ENCODE data around the gene AMOT. TPM values are rescaled to one million over a fixed set of nuclear protein-coding genes. Genes with fewer than 3 reads are reported as not detected.
A peak's percentile ranks its signal among the peaks of the same experiment; 100 is the strongest.

Gene AMOT
- polyA plus RNA-seq, 12 donors: 15.4 to 49.5 (median 32.7) TPM; not detected in 1

DNA sequence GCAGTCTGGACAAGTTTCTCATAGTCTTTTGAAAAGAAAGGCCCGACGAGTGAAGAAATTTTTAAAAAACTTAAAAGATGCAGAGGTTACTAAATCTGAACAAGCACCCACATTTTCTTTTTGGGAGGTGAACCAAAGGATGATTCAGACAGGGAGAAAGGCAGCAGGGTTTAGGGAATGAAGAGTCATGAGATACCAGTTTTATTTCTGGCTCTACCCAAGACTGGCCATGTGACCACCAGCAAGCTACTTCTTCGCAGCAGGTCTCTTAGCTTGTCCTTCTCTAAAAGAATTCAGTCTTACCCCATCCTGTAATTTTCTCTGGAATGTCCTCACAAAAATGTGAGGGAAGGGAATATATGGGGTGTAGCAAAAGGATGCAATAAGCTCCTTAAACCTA lies 37.6 kb downstream of the AMOT start:
- DNase-seq: no peak

DNA sequence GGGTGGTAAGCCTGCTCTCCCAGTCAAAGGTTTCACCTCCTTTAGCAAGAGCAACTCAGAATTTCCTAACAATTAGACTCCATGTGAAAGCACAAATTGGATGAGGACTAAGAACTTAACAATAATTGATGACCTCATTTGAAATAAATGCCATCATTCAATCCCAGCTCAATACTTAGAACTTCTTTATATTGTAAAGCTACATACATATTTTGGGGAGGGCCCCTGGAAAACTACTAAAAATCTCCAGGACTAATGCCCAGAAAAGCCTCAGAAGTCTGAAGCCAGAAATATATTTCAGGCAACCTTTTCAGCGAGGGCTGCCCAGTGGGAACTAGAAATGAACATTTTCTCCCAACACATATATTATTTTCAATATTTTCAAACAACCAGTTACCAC lies 38.1 kb downstream of the AMOT start:
- peak; percentile 15 for DNase-seq

DNA sequence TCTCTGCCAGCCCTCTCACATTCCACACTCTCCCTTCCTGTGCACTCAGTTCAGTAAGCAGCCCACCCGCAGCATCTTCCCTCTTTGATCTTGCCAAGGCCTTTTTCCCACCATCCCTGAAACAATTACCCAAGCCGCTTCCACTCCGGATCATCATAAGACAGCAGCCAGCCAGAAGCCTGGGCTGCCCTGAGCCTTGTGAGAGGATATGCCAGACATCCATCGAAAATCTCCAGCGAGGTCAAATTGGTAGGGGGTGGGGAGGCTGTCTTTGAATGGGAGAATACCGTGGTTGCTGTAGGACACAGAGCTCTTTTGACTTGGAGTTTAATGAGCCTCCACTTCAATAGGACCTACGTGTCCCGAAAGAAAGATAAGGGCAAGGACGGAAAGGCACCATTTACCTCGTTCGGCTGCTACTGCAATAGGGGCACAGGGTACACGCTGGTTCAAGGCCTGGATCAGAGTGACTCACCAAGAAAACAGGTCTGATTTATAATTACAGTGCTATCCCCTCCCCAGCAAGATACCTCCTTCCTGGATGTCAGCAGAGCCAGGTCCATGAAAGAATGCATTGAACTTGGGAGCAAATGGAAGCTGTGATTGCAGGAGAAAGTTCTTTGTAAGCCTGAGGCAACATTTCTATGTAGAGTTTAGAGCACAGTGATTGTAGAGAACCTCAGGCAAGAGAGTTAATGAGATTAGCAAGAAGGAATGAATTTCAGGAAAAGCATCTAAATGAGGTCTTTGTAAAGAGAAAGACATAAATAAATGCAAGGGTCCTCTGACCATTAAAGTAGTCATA lies 39.5 kb downstream of the AMOT start:
- no peak for DNase-seq

DNA sequence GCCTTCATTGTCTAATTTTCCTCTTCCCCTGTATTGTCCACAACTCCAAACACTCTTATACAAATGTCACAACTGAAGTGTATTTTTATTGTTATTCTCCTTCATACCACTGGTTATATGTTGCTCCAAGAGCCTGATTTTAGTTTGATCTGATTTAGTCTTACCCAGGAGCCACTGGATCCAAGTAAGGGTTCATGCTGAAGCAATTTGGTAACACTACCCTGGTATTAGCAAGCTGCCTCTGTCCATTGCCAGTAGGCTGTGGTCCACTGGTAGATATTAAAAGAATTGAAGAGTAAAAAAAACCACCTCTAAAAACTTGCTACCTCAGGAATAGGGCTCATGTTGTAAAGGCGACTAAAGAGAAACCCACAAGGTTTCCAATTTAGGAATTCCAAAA lies 41.2 kb downstream of the AMOT start:
- no peak for DNase-seq

DNA sequence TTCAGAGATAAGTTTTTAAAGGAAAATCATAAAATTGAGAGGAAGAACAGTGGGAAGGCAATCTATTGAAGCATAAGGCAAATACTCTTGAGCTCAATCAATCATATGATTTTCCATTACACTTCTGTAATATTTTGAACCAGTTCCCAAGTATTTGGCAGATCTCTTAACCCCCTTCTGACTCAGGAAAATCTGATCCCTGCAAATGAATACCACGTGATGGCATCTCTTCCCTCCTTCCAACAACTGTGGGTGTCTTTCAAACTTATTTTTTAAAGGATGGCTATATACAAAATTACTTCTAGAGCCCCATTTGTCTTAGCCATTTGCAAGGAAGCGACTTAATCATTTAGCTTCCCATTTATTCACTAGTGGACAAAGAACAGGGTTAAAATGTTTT lies 41.9 kb downstream of the AMOT start:
- no peak for DNase-seq

DNA sequence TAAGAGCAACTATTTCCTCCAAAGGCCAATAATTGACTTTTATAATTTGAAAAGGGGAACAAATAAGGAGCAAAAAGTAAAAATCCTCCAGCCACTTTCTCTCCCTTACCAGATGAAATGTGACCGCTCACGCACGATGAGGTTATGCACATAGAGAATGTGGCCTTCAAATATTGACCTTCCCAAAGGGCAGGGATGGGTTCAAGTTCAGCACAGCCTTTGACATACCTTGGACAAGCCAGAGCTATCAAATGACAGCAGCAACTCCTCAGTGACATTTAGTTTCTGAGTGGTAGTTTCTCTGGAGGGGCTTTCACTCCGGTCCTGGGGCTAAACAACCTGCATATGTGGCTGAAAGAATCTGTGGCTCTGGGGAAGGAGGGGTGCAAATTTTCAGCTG lies 50.7 kb downstream of the AMOT start:
- no peak for DNase-seq

DNA sequence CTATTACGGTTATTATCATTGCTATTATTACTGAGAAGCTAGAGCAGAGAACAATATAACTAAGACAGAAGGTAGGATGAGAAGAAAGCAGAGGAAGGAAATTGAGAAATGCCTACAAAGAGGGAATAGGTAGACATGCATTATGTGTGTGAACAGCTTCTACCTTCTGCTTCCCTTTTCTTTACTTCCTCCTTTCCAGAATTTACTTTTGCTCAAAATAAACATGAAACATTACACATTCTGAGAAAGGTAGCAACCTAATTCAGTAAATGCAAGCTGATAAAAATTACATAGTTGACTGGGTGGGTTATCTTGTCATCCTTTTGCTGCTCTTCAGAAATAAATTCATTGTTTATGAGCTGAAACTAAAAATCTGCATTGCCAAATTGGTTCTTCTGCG lies 54.6 kb downstream of the AMOT start:
- DNase-seq: no peak

DNA sequence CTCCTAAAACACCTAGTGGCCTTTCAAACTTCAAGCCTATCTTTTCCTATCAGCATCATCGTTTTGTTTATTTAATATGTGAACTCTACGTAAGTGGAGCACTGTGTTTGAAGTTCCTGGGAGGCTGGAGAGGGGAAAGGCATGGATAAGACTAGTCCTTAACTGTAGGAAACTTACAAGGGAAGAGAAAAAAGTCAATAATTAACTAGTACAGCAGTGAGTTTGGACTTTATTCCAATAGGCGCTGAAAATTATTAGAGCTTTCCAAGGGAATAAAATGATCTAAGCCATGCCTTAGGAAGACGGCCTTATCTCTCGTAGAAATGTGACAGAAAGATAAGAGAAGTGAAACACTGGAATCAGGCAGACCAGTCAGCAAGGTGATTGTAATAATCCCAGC lies 55.3 kb downstream of the AMOT start:
- no peak for DNase-seq

DNA sequence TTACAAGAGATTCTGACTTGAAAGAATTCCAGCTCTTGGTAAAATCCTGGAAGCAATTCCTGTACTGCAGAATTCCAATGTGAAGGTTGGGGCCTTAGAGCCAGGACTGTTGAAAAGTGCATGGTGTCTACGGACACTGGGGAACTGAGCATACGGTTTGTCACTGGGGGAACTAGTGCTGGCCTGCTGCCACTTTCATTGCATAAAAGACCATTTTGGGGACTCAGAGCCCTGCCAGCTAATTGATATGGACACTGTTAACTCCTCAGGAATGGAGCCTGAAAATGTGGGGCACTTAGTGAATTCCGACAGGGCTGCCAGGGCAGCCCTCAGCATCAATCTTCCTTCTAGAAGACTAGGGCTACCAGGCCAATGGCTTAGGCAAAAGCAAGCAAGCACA lies 55.9 kb downstream of the AMOT start:
- no peak for DNase-seq

DNA sequence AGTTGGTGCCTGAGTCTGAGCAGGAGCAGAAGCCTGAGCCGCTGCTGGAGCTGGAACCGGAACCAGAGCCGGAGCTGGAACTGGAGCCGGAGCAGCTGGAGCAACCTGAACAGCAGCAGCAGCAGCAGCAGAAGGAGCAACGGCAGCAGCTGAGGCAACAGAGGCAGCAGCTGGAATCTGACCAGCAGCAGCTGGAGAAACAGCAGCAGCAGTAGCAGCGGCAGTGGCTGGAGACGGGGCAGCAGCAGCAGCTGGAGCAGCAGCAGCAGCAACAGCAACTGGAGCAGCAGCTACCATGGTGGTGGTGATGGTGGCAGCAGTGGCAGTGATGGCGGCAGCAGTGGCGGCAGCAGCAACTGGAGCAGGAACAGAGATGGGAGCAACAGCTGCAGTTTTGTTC lies 61.5 kb downstream of the AMOT start:
- DNase-seq: no peak

DNA sequence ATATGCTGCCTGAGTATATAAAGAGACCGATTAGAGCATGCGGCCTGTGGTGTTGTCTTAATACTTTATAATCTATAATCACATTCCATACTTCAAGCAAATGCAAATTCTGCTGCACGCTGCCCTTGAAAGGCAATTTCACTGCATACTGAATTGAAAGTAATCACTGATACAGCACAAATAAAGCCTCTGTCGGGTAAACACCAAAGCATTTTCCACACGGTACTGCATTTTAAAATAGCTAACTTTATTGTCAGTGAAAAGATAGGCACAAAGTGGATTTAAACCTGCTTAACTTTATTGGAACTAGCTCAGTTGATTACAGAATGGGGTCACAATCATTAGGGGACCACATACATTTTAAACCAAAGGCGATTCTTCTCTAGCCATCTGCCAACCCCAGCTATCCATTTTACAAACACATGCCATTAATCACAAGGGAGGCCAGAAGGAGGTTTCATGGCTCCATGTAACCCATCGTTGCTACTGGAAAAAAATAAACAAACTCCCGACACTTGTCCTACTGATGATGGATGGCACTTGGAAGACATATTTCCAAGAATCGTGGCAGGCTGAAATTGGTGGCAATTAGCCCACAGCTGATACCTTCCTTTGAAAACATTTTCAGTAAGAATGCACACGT lies 65.9 kb downstream of the AMOT start:
- DNase-seq: no peak

DNA sequence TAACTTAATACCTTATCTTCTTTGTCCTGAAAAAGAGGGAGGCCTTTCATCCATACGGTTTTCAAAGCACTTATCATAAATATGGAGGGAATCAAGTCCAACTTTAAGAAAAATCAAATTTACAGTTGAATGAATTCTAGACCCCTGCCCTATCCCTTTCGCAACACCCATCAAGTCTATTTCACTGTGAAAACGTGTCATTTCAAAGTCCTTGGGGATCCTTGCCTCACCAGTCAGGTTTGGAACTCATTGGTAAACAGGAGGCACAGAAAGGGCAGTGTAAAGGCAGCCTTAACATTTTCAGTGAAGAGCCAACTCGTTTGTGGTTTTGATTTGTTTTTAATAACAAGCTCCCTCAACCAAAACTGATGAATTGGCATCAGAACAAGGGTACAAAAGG lies 66.5 kb downstream of the AMOT start:
- no peak for DNase-seq

DNA sequence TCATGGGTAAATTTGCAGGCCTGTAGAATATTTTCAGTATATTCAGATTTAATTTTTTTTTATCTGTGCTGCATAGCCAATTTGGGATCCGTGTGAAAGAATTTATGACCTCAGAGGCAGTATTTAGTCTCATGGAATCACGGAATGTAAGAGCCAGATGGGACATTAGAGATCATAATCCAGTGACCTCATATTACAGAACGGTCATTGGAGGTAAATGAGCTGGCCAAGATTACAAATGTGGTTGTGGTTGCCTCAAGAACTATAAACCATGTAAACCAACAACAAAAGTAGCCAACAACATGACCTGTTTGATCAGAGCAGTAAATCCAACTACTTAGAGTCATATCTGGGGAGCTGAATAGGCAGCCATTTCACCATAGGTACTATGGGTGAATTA lies 71.6 kb downstream of the AMOT start:
- no peak for DNase-seq

DNA sequence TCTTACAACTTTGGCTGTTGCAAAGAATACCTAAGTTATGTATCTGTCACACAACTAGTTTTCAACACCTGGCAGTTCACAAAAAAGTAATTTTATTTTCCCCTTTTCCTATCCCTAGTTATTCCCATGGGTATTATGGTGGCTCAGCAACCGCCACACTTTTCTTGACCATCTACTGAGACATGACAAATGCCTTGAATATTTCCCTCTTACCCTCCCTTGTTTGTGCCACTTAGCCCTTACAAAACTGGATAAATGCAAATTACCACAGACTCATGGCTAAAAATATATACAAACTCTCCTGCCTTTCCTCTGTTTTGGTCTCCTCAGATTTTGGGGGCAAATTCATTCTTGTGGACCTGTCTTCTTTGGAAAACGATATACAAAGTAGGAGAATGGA lies 72.1 kb downstream of the AMOT start:
- DNase-seq: no peak

DNA sequence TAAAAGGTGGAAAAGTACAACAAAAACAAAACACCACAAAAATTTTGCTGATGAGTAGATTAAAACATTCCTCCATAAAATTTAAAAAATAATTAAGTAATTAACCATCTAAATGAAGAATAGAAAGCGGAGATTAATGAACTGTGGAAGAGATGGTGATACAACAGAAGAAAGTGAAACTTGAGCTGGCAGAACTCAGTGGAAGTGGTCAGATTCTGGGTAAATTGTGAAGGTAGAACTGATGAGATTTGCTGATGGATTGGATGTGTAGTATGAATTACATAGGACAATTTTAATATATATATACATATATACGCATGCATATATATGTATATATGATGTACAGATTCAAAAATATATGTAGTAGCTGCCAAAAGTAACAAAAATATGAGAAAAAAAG lies 73.9 kb downstream of the AMOT start:
- no peak for DNase-seq

DNA sequence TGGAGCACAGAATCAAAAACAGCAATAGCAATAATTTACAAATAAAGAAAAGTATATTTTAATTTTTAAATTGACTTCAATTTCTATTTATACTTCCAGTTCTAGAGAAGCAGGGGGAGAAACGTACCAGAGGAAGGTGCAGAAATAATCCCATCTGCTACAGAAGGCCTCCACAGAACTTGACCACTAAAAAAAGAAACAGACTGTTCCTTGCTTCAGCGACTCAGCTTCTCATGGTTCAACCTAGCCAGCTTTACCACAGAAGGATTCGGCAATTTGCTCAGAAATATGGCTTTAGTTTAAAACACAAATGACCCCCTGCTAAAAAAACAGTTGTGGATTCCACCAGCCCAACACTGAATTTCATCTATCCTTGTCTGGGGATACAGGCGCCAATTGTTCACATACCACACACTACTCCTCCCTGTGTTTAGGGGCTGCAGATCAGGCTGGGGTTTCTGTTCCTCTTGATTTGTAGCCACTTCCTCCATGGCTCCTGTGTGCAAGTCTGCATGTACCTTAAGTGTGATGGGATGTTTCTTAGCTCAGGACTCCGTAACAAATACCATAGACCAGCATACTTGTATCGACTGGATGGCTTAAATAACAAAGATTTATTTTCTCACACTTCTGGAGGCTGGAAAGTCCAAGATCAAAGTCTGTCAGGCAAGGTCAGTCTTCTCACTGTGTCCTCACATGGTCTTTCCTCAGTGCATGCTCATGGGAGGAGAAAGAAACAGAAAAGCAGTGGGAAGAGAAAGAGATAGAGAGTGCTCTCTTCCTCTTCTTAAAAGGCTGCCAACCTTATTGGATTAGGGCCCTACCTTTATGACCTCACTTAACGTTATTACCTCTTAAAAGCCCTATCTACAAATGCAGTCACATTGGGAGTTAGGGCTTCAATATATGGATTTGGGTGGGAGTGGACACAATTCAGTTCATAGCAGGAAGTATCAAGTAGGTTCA lies 79.1 kb downstream of the AMOT start:
- no peak for DNase-seq

DNA sequence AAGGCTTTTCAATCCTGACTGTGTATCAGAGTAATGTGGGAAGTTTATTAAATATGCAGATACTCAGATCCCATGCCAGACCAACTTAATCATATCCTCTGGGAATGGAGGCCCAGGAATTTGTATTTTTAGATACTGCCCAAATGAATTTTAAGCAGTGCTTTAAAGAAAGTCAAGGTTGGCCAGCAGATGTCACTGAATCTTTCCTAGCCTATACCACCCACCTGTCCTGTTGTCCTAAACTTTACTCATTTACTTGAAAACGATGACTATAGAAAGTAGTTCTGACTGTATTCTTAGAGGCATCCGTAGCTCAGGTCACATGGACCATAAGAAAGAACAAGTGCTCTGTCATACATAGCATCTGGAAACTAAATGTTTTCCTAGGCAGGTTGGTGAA lies 79.9 kb downstream of the AMOT start:
- no peak for DNase-seq

DNA sequence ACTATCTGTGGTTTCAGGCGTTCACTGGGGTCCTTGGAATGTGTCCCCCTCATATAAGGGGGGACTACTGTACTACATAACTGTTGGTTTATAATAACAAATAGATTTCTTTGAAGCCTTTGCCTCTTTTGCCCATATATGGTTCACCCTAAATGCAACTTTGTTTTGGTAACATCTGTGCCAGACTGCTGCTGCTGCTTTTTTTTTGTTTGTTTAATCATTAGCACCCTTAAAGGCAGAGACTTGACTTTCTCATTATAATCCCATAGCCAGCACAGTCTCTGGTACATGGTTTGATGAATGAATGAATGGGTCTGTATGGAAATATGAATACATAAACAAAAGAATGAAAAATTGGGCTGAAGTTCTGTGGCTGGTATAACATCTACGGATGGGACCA lies 80.7 kb downstream of the AMOT start:
- no peak for DNase-seq

DNA sequence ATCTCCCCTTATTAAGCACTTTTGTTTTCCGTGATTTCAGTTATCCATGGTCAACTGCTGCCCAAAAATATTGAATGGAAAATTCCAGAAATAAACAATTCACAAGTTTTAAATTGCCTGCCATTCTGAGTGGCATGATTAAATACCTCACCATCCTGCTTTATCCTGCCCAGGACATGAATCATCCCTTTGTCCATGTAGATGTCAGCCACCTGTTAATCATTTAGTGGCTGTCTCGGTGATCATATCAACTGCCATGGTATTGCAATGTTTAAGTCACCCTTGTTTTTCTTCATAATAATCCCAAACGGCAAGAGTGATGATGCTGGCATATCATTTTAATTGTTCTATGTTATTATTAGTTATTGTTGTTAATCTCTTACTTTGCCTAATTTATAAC lies 81.1 kb downstream of the AMOT start:
- DNase-seq: no peak

DNA sequence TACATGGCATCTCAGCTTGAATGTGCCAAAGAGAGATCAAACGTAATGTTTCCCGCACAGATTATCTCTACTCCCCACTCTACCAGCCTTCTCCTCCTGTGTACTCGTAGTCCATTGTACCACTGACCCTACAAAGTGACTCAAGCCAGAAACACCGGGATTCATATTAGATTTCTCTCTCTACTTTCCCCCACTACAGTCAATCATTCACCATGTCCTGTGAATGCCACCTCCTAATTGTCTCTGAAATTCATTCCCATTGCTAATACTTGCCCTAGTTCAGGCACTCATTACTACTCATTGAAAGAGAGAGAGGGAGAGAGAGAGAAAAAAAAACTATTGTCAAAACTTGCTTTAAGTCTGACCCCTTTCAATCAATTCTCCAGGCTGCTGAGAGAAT lies 82.7 kb downstream of the AMOT start:
- DNase-seq: no peak

DNA sequence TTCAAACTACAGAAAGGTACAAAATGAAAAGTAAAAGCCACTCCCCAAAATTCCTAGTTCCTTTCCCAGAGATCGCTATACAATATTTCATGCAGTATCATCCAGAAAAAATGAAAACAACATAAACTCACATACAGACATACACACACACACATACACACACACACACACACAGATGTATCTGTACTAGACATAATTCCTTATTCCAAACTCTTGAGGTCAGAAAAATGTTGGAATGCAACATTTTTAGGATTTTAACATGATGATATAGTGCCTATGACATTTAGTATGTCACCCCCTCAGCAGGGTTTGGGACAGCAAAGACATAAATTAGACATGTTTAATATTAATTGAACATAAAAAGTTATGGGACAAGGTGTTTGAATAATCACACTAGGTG lies 87.5 kb downstream of the AMOT start:
- DNase-seq: no peak

DNA sequence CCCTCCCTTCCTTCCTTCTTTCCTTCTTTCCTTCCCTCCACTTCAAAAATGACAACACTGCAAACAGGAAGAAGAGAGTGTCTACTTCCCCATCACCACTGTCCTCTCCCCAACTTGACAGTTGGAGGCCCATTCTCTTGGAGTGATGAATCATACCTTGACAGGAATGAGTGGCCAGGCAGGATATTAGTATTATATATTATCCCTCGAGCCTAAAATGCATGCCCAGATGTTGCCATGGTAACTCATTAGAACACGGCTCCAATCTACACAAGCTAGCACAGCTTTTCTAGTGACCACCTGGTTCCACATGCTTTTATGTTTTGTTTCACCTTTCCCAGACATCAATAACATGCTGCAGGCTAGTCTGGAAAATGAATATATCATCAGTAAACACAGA lies 89.6 kb downstream of the AMOT start:
- DNase-seq: no peak
